Stimulated activated CD4-positive, alpha-beta T cell treated with anti-CD3 and anti-CD28 coated beads, TNF-alpha, amount 100 ng/mL, for 24 hours (primary cell): ENCODE measurements around the gene LPO.

Source experiments
- DNase-seq, 3 experiments: peaks; one replicate each; pipeline ENCODE4 v3.0.0-alpha.2; 2020; ENCODE audit warnings: low read depth in 3 of 3

LPO gene

GRCh38 chr17:58262149-58262548 lies 23.8 kb downstream of the LPO start:
- no peak for DNase-seq

- no peak for DNase-seq
These were observed 25.4 kb downstream of the LPO start for GRCh38 chr17:58263773-58264172.

GRCh38 chr17:58264407-58265103 lies 26.2 kb downstream of the LPO start:
- no peak for DNase-seq

GRCh38 chr17:58265271-58265670 lies 26.9 kb downstream of the LPO start:
- DNase-seq, result no peak

- no peak for DNase-seq
These were observed 27.8 kb downstream of the LPO start for GRCh38 chr17:58265902-58266875.

- DNase-seq, result no peak
These were observed 29.3 kb downstream of the LPO start for GRCh38 chr17:58267347-58268324.

GRCh38 chr17:58268326-58268725 lies 29.9 kb downstream of the LPO start:
- DNase-seq, result no peak

- no peak for DNase-seq
These were observed 30.6 kb downstream of the LPO start for GRCh38 chr17:58268774-58269556.

GRCh38 chr17:58269557-58270291 lies 31.3 kb downstream of the LPO start:
- no peak for DNase-seq

- no peak for DNase-seq
These were observed 32.3 kb downstream of the LPO start for GRCh38 chr17:58270476-58271215.

- DNase-seq, result no peak
These were observed 33.0 kb downstream of the LPO start for GRCh38 chr17:58271216-58271931.

- DNase-seq, result no peak
These were observed 34.2 kb downstream of the LPO start for GRCh38 chr17:58272367-58273280.

- DNase-seq, result no peak
These were observed 35.2 kb downstream of the LPO start for GRCh38 chr17:58273453-58274104.

- no peak for DNase-seq
These were observed 37.0 kb downstream of the LPO start for GRCh38 chr17:58275417-58275816.

GRCh38 chr17:58276423-58276822 lies 38.0 kb downstream of the LPO start:
- DNase-seq, result no peak

- no peak for DNase-seq
These were observed 38.9 kb downstream of the LPO start for GRCh38 chr17:58277107-58277801.
